Naive thymus-derived CD8-positive, alpha-beta T cell (primary cell): Measurements from ENCODE around the gene LACTB. TPM values are rescaled to one million over a fixed set of nuclear protein-coding genes. Genes with fewer than 3 reads are reported as not detected.
"Not testable (repeated sequence)": the region's sequence is repeated elsewhere in the genome, so short reads cannot be mapped to it uniquely, and the experiment has no call there.

ENCODE experiments used
- ATAC-seq, 2 donors: fragments of 150-1000 bp; cut with Tn5 transposase in 1 of 2; sonication (Bioruptor Pico), chemical (Tn5 transposase) in 1 of 2; 1 replicate in 1 of 2; 2 replicates in 1 of 2; pipeline ENCODE4 v1.10.0; 2021; ENCODE audit warnings: mild to moderate bottlenecking in 2 of 2, moderate library complexity in 2 of 2
- POLR2A ChIA-PET: fragments of 350-600 bp; sonication (Branson Sonifier 250); formaldehyde crosslinking; loops from one replicate; lab custom pipeline; 2021; ENCODE audit warnings: antibody characterized with exemption; lab: Charles Lee
- DNase-seq, 10 donors: peaks; one replicate each; pipeline versions ENCODE4 v3.0.0 to v3.0.0-alpha.2; 2020 to 2022
- H3K27ac Mint-ChIP-seq, 10 donors: one replicate each; pipeline ENCODE4 v1.8.0; 2020 to 2022; ENCODE audit warnings: mild to moderate bottlenecking in 10 of 10, mixed read lengths in 10 of 10, moderate library complexity in 4 of 10, inconsistent platforms in 1 of 10
- H3K27me3 Mint-ChIP-seq, 5 donors: one replicate each; pipeline ENCODE4 v1.8.0; 2021 to 2022; ENCODE audit warnings: mixed read lengths in 5 of 5
- H3K36me3 Mint-ChIP-seq, 3 donors: one replicate each; pipeline ENCODE4 v1.8.0; 2020 to 2022; ENCODE audit warnings: mixed read lengths in 3 of 3, mild to moderate bottlenecking in 2 of 3, inconsistent platforms in 1 of 3
- H3K4me1 Mint-ChIP-seq, 4 donors: one replicate each; pipeline ENCODE4 v1.8.0; 2021 to 2022; ENCODE audit warnings: mixed read lengths in 4 of 4
- H3K4me3 Mint-ChIP-seq, 10 donors: one replicate each; pipeline ENCODE4 v1.8.0; 2020 to 2022; ENCODE audit warnings: mild to moderate bottlenecking in 10 of 10, mixed read lengths in 10 of 10, moderate library complexity in 6 of 10, inconsistent platforms in 1 of 10
- H3K9me3 Mint-ChIP-seq, 9 donors: one replicate each; pipeline ENCODE4 v1.8.0; 2020 to 2022; ENCODE audit warnings: mixed read lengths in 9 of 9, mild to moderate bottlenecking in 3 of 9, inconsistent platforms in 1 of 9, moderate library complexity in 1 of 9
- polyA plus RNA-seq, 3 donors: library from polyadenylated mRNA; unstranded; fragments of 300-500 nt; fragmentation: Illumina TruSeq; gene quantifications; one replicate each; pipeline ENCODE4 v1.2.3, GENCODE V29; 2021
- total RNA-seq, 8 experiments: library from RNA in 2 of 8; stranded (reverse) in 2 of 8; gene quantifications; one replicate each; pipeline ENCODE4 v1.2.3 and lab custom pipeline; 2021 to 2026

The LACTB gene
- total and polyA plus RNA-seq, 5 experiments from 2014 or later: 7.6 to 13.4 (median 10.3) TPM

GRCh38 chr15:63091679-63092446 is 29.8 kb upstream of the LACTB start:
- Mint-ChIP-seq H3K27ac (no peak overlapping the region), H3K4me1 (peaks cover 0 to 6% (median 2%) of the 10 kb centered on the region in 4 donors), H3K4me3 (no peak overlapping the region), H3K9me3 (no peaks in the 10 kb centered on the region), H3K27me3 (peaks cover 0 to 1% (median 0%) of the 10 kb centered on the region in 5 donors), H3K36me3 (no peaks in the 10 kb centered on the region)
- no peak for ATAC-seq
- DNase-seq: no peak
- POLR2A ChIA-PET: no interaction called here

DNA sequence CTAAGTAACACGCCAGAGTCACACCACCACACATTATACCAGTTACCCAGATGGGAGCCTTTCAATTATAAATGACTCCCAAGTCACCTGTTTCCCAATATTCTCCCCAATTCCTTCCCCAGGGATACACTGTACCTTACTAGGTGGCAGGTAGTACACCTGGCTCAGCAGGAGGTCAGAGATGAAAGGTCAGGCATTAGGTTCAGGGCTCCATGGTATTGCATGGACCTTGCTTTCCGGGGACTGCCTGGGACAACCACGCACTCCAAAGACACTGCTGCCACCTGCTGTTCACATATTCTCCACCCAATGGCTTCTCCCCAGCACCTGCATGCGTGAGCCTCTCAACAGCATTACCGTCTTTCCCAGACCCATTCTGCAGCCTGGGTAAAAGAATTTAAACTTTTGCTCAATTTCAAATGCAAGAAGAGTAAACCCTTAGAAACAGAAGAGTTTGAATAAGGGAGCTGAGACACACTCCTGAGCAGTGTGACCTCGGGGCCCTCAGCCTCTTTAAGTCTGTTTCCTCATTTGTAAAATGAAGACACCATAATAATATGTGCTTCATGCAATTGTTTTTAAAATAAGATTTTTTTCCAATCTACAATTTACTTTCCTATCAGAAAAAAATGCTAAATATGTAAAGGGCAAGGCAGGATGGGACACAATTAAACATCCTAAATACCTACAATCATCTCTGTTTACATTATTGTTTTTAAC is 28.0 kb upstream of the LACTB start:
- peak overlapping the region in 2 of 10 donors; percentile 1 for H3K27ac Mint-ChIP-seq
- no peak overlapping the region for H3K4me3 Mint-ChIP-seq
- H3K9me3 Mint-ChIP-seq: no peaks in the 10 kb centered on the region
- H3K4me1 Mint-ChIP-seq: peaks cover 0 to 6% (median 2%) of the 10 kb centered on the region in 4 donors
- no peaks in the 10 kb centered on the region for H3K36me3 Mint-ChIP-seq
- H3K27me3 Mint-ChIP-seq: peaks cover 0 to 1% (median 0%) of the 10 kb centered on the region in 5 donors
- POLR2A ChIA-PET: interaction anchor here (2.3 kb wide), 1 partner anchor 46 kb away, joined by 10 read pairs; no protein-coding TSS in a partner anchor
- ATAC-seq (peak; percentile 87 to 100), DNase-seq (peak; percentile 42 to 84 (median 58))

DNA sequence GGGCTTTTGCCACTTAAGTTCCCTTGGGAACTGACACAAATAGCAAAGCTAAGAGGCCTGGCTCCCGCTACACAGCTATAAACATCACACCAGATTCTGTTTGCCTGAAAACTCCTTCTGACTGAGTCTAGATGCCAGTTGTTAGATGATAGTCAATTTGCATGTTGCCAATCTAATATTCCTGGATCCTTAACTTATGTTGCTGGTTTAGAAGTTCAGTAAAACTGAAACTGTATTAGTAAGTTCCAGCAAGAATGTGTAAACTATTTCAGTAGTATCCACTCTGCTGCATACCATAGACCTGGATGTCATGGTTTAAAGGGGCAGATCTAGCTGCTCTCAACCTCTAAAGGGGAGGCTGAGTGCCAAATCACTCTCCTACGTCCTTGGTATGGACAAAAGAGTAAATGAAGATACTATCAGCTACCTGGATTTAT is 27.1 kb upstream of the LACTB start:
- no peak overlapping the region for H3K4me3 Mint-ChIP-seq
- no peak for ATAC-seq

GRCh38 chr15:63096178-63096577 is 25.5 kb upstream of the LACTB start:
- Mint-ChIP-seq H3K4me3 (no peak overlapping the region), H3K36me3 (no peaks in the 10 kb centered on the region), H3K27me3 (no peaks in the 10 kb centered on the region), H3K9me3 (no peaks in the 10 kb centered on the region), H3K4me1 (peaks cover 0 to 6% (median 2%) of the 10 kb centered on the region in 4 donors), H3K27ac (no peak overlapping the region)
- DNase-seq: no peak
- no peak for ATAC-seq
- POLR2A ChIA-PET: no interaction called here

More for the DNA sequence above, 27.1 kb upstream of the LACTB start:
- Mint-ChIP-seq H3K9me3 (no peaks in the 10 kb centered on the region), H3K4me1 (peaks cover 0 to 6% (median 2%) of the 10 kb centered on the region in 4 donors), H3K27ac (no peak overlapping the region), H3K27me3 (peaks cover 0 to under 1% (median 0%) of the 10 kb centered on the region in 5 donors), H3K36me3 (no peaks in the 10 kb centered on the region)
- POLR2A ChIA-PET: interaction anchor here (2.3 kb wide), 1 partner anchor 47 kb away, joined by 10 read pairs; no protein-coding TSS in a partner anchor
- no peak for DNase-seq

- DNase-seq, H3K9me3 Mint-ChIP-seq, H3K27ac Mint-ChIP-seq, ATAC-seq, H3K36me3 Mint-ChIP-seq, H3K27me3 Mint-ChIP-seq, H3K4me1 Mint-ChIP-seq, H3K4me3 Mint-ChIP-seq, POLR2A ChIA-PET: not testable (repeated sequence)
Measured at GRCh38 chr15:63098901-63099300, 22.8 kb upstream of the LACTB start.

DNA sequence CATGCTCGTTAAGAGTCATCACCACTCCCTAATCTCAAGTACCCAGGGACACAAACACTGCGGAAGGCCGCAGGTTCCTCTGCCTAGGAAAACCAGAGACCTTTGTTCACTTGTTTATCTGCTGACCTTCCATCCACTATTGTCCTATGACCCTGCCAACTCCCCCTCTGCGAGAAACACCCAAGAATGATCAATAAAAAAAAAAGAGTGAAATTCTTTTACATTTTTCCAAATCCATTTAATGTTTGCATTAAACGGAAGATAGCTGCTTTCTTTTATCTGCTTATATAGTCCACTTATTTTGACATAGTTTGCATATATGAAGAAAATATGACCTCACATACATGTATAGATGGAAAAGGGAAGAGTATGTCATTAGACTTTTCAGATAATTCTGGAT is 22.1 kb upstream of the LACTB start:
- H3K9me3 Mint-ChIP-seq, H3K27ac Mint-ChIP-seq, H3K4me1 Mint-ChIP-seq, H3K4me3 Mint-ChIP-seq, DNase-seq, ATAC-seq, H3K36me3 Mint-ChIP-seq, POLR2A ChIA-PET, H3K27me3 Mint-ChIP-seq: not testable (repeated sequence)

GRCh38 chr15:63103416-63103815 is 18.2 kb upstream of the LACTB start:
- no peak overlapping the region for H3K27ac Mint-ChIP-seq
- ATAC-seq: no peak
- POLR2A ChIA-PET: no interaction called here
- peaks cover 0 to 2% (median 0%) of the 10 kb centered on the region in 9 donors for H3K9me3 Mint-ChIP-seq
- DNase-seq: no peak
- no peak overlapping the region for H3K4me3 Mint-ChIP-seq
- H3K36me3 Mint-ChIP-seq: peaks cover 0 to 5% (median 0%) of the 10 kb centered on the region in 3 donors
- no peaks in the 10 kb centered on the region for H3K4me1 Mint-ChIP-seq
- H3K27me3 Mint-ChIP-seq: peaks cover 2 to 17% (median 7%) of the 10 kb centered on the region in 5 donors

- Mint-ChIP-seq H3K27ac (no peak overlapping the region), H3K27me3 (peaks cover 2 to 17% (median 10%) of the 10 kb centered on the region in 5 donors), H3K4me1 (no peaks in the 10 kb centered on the region), H3K9me3 (peaks cover 0 to 2% (median 0%) of the 10 kb centered on the region in 9 donors), H3K36me3 (peaks cover 0 to 5% (median 0%) of the 10 kb centered on the region in 3 donors), H3K4me3 (no peak overlapping the region)
- no peak for DNase-seq
- ATAC-seq: no peak
- POLR2A ChIA-PET: no interaction called here
Measured at GRCh38 chr15:63104727-63105126, 16.9 kb upstream of the LACTB start.

- H3K36me3 Mint-ChIP-seq, DNase-seq, ATAC-seq, H3K4me1 Mint-ChIP-seq, POLR2A ChIA-PET, H3K27ac Mint-ChIP-seq, H3K4me3 Mint-ChIP-seq, H3K9me3 Mint-ChIP-seq: not testable (repeated sequence)
- peaks cover 2 to 17% (median 10%) of the 10 kb centered on the region in 5 donors for H3K27me3 Mint-ChIP-seq
Measured at GRCh38 chr15:63105354-63105753, 16.3 kb upstream of the LACTB start.

- DNase-seq (no peak), ATAC-seq (no peak)
- H3K36me3 Mint-ChIP-seq: peaks cover 0 to 5% (median 0%) of the 10 kb centered on the region in 3 donors
- H3K4me1 Mint-ChIP-seq: no peaks in the 10 kb centered on the region
- POLR2A ChIA-PET: no interaction called here
- no peak overlapping the region for H3K27ac Mint-ChIP-seq
- H3K9me3 Mint-ChIP-seq: peaks cover 0 to 2% (median 0%) of the 10 kb centered on the region in 9 donors
- H3K27me3 Mint-ChIP-seq: peaks cover 2 to 17% (median 10%) of the 10 kb centered on the region in 5 donors
- H3K4me3 Mint-ChIP-seq: no peak overlapping the region
Measured at GRCh38 chr15:63107895-63108546, 13.6 kb upstream of the LACTB start.

GRCh38 chr15:63109498-63109897 is 12.2 kb upstream of the LACTB start:
- POLR2A ChIA-PET: no interaction called here
- Mint-ChIP-seq H3K4me3 (no peak overlapping the region), H3K27me3 (peaks cover 0 to 17% (median 8%) of the 10 kb centered on the region in 5 donors), H3K9me3 (peaks cover 0 to 2% (median 0%) of the 10 kb centered on the region in 9 donors), H3K4me1 (no peaks in the 10 kb centered on the region), H3K27ac (no peak overlapping the region), H3K36me3 (peaks cover 0 to 5% (median 0%) of the 10 kb centered on the region in 3 donors)
- DNase-seq (no peak), ATAC-seq (no peak)

DNA sequence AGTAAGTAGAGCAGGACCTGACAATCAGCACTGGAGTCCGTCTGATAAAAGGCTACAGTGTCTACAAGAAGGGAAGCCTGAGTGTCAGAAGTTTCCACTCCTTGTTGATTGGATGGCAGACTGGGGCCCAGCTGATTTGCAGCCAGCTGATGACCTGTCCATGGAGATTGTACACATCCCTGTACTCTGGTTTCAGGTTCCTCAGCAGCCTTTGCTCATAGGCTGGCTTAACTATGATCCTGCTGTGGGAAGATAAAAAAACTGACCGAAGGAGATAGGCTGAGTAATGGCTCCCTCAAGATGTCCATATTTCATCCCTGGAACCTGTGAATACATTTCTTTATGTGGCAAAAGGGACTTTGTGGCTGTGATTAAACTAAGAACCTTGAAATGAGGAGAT is 11.7 kb upstream of the LACTB start:
- H3K9me3 Mint-ChIP-seq: peaks cover 0 to 2% (median 0%) of the 10 kb centered on the region in 9 donors
- H3K36me3 Mint-ChIP-seq: peaks cover 0 to 4% (median 0%) of the 10 kb centered on the region in 3 donors
- ATAC-seq (no peak), DNase-seq (no peak)
- H3K27ac Mint-ChIP-seq: no peak overlapping the region
- H3K4me3 Mint-ChIP-seq: no peak overlapping the region
- POLR2A ChIA-PET: no interaction called here
- H3K4me1 Mint-ChIP-seq: no peaks in the 10 kb centered on the region
- peaks cover 0 to 17% (median 6%) of the 10 kb centered on the region in 5 donors for H3K27me3 Mint-ChIP-seq
